OCI-LY3 (cell line): ENCODE measurements around the gene MTX3.

Experiments
- H2AFZ ChIP-seq: fragments of 200-600, 300-600 bp; shearing (Covaris generic); 2 replicates; pipeline ENCODE4 v1.6.0; 2014; ENCODE audit warnings: antibody characterized with exemption, low read depth, low read length
- H3K27ac ChIP-seq: fragments of 200-600, 300-600 bp; sonication (generic); 2 replicates; pipeline ENCODE4 v1.5.1; 2014; ENCODE audit warnings: mild to moderate bottlenecking, low read length, moderate library complexity, mixed read lengths
- H3K27me3 ChIP-seq: fragments of 200-600, 300-600 bp; sonication (generic); 2 replicates; pipeline ENCODE4 v1.6.1; 2014; ENCODE audit warnings: low read depth, low read length, mixed read lengths
- H3K36me3 ChIP-seq: fragments of 200-600, 300-600 bp; sonication (generic); replicated peaks from 2 replicates; pipeline ENCODE3; 2014; ENCODE audit warnings: low read depth, low read length, mixed read lengths
- H3K4me1 ChIP-seq: fragments of 300-600, 200-600 bp; sonication (generic); 2 replicates; pipeline ENCODE4 v1.6.1; 2014; ENCODE audit warnings: low read length, mixed read lengths
- H3K4me2 ChIP-seq: fragments of 200-600, 300-600 bp; sonication (generic); 2 replicates; pipeline ENCODE4 v1.6.1; 2014; ENCODE audit warnings: low read length, mixed read lengths
- H3K4me3 ChIP-seq: fragments of 300-600, 200-600 bp; sonication (generic); 2 replicates; pipeline ENCODE4 v1.5.1; 2014; ENCODE audit warnings: antibody characterized with exemption, mild to moderate bottlenecking, low read length, moderate library complexity
- H3K79me2 ChIP-seq: fragments of 300-600, 200-600 bp; shearing (Covaris generic); 2 replicates; pipeline ENCODE4 v1.6.1; 2014; ENCODE audit warnings: mild to moderate bottlenecking, low read length, mixed read lengths
- H3K9ac ChIP-seq: fragments of 300-600, 200-600 bp; shearing (Covaris generic); 2 replicates; pipeline ENCODE4 v1.6.0; 2014; ENCODE audit warnings: mild to moderate bottlenecking, low read length, moderate library complexity
- H3K9me3 ChIP-seq: fragments of 200-600, 300-600 bp; shearing (Covaris generic); 2 replicates; pipeline ENCODE4 v1.6.1; 2014; ENCODE audit warnings: low read length, mixed read lengths; ENCODE audit not compliant: insufficient read depth
- H4K20me1 ChIP-seq: fragments of 200-600, 300-600 bp; sonication (generic); 2 replicates; pipeline ENCODE4 v1.6.1; 2016; ENCODE audit warnings: low read length, mixed read lengths; ENCODE audit not compliant: insufficient read depth
- CTCF ChIP-seq: fragments of 200-600, 300-600 bp; sonication (generic); IDR thresholded peaks from 2 replicates; pipeline ENCODE4 v1.5.1; 2014; ENCODE audit warnings: antibody characterized with exemption, low read length, low read depth
- EZH2phosphoT487 ChIP-seq: fragments of 200-600 bp; shearing (Covaris generic); IDR thresholded peaks from 2 replicates; pipeline ENCODE4 v1.6.1; 2018; ENCODE audit warnings: antibody characterized with exemption, mixed run types, low read depth

The MTX3 gene

GRCh38 chr5:80008995-80009765, 18.1 kb upstream of the MTX3 start:
- Histone ChIP-seq H3K9ac (no peak overlapping the region), H3K4me1 (no peaks in the 10 kb centered on the region), H3K27ac (no peak overlapping the region), H4K20me1 (no peaks in the 10 kb centered on the region), H2AFZ (no peak overlapping the region), H3K36me3 (no peaks in the 10 kb centered on the region), H3K9me3 (no peaks in the 10 kb centered on the region), H3K27me3 (no peaks in the 10 kb centered on the region), H3K4me2 (no peak overlapping the region), H3K4me3 (no peak overlapping the region), H3K79me2 (no peaks in the 10 kb centered on the region)
- TF ChIP-seq CTCF (no peak), EZH2phosphoT487 (no peak)

- Histone ChIP-seq H3K4me2 (no peak overlapping the region), H3K4me1 (no peaks in the 10 kb centered on the region), H3K79me2 (no peaks in the 10 kb centered on the region), H3K4me3 (no peak overlapping the region), H3K9ac (no peak overlapping the region), H3K36me3 (no peaks in the 10 kb centered on the region), H4K20me1 (no peaks in the 10 kb centered on the region), H3K9me3 (no peaks in the 10 kb centered on the region), H3K27ac (no peak overlapping the region), H3K27me3 (peaks cover 9% of the 10 kb centered on the region), H2AFZ (no peak overlapping the region)
- TF ChIP-seq CTCF (no peak), EZH2phosphoT487 (no peak)
Measured at GRCh38 chr5:80002677-80003076, 11.6 kb upstream of the MTX3 start.

- H3K36me3 ChIP-seq = no peaks in the 10 kb centered on the region
- H3K4me1 ChIP-seq = no peaks in the 10 kb centered on the region
- H3K4me3 ChIP-seq = no peak overlapping the region
- no peak overlapping the region for H3K9ac ChIP-seq
- TF ChIP-seq CTCF (no peak), EZH2phosphoT487 (no peak)
- H3K27ac ChIP-seq = no peak overlapping the region
- H4K20me1 ChIP-seq = no peaks in the 10 kb centered on the region
- no peak overlapping the region for H2AFZ ChIP-seq
- no peaks in the 10 kb centered on the region for H3K9me3 ChIP-seq
- no peak overlapping the region for H3K4me2 ChIP-seq
- H3K27me3 ChIP-seq = peaks cover 11% of the 10 kb centered on the region
- no peaks in the 10 kb centered on the region for H3K79me2 ChIP-seq
Measured at GRCh38 chr5:79999722-80000121, 8.7 kb upstream of the MTX3 start.

GRCh38 chr5:79992891-79993657, 2.0 kb upstream of the MTX3 start:
- H3K4me1 ChIP-seq = no peaks in the 10 kb centered on the region
- no peaks in the 10 kb centered on the region for H4K20me1 ChIP-seq
- no peak overlapping the region for H3K4me2 ChIP-seq
- H3K9me3 ChIP-seq = no peaks in the 10 kb centered on the region
- peaks cover 3% of the 10 kb centered on the region; the same call in 1 of the 2 replicates for H3K27me3 ChIP-seq
- H3K9ac ChIP-seq = no peak overlapping the region
- no peaks in the 10 kb centered on the region for H3K79me2 ChIP-seq
- no peak overlapping the region for H3K4me3 ChIP-seq
- no peaks in the 10 kb centered on the region for H3K36me3 ChIP-seq
- H3K27ac ChIP-seq = no peak overlapping the region
- TF ChIP-seq EZH2phosphoT487 = no peak
- no peak for TF ChIP-seq CTCF
- no peak overlapping the region for H2AFZ ChIP-seq
